ENCODE results near the gene MEF2A.

GRCh38 chr15:99542828-99543227 is 23.0 kb upstream of the MEF2A start:
- TF ChIP-seq SRF (IDR thresholded peaks at IDR 0.05; ENCODE audit: low read depth) (no peak), CTCF (IDR thresholded peaks at IDR 0.05 in 2 of 3, conservative IDR thresholded peaks at IDR 0.05 in 1 of 3; ENCODE audit: borderline replicate concordance in 1 of 3, insufficient read depth in 1 of 3, low read depth in 2 of 3, low read length in 2 of 3) (no peak), POLR2A (IDR thresholded peaks at IDR 0.05; ENCODE audit: borderline replicate concordance, extremely low read depth, insufficient read depth, insufficient read length) (no peak), YY1 (IDR thresholded peaks at IDR 0.05; ENCODE audit: extremely low read depth, insufficient replicate concordance, low read depth, low read length) (no peak)
